AG09319 (cell line): ENCODE data around the gene KIF22.

ENCODE experiments used
- DNase-seq: peaks from one replicate; pipeline ENCODE4 v3.0.0-alpha.2; 2010; ENCODE audit warnings: low read depth; ENCODE audit errors: extremely low read depth
- TF ChIP-seq, protein P1 (sequence below): IDR thresholded peaks from 2 replicates; pipeline ENCODE4 v1.5.1; 2011; ENCODE audit warnings: low read depth, mild to moderate bottlenecking, inconsistent platforms, low read length, moderate library complexity

KIF22 gene

DNA sequence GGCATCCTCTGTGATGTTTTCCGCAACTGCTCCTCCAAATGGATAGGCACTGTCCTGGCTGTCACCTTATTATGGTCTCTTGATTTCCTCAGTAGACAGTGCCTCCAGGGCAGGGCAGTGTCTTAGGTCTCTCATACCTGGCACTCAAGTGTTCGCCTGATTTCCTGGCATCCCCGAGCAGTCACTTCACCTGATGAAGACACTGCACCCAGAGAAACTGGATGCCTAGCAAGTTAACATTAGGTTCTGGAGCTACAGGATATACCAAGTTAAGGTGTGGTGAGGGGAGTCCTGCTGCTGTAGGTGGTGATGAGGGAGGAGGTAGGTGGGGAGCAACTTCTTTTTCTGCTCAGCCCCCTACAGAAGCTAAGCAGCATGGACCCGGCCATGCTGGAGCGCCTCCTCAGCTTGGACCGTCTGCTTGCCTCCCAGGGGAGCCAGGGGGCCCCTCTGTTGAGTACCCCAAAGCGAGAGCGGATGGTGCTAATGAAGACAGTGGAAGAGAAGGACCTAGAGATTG is 11.9 kb downstream of the KIF22 start:
- TF ChIP-seq, protein P1, sequence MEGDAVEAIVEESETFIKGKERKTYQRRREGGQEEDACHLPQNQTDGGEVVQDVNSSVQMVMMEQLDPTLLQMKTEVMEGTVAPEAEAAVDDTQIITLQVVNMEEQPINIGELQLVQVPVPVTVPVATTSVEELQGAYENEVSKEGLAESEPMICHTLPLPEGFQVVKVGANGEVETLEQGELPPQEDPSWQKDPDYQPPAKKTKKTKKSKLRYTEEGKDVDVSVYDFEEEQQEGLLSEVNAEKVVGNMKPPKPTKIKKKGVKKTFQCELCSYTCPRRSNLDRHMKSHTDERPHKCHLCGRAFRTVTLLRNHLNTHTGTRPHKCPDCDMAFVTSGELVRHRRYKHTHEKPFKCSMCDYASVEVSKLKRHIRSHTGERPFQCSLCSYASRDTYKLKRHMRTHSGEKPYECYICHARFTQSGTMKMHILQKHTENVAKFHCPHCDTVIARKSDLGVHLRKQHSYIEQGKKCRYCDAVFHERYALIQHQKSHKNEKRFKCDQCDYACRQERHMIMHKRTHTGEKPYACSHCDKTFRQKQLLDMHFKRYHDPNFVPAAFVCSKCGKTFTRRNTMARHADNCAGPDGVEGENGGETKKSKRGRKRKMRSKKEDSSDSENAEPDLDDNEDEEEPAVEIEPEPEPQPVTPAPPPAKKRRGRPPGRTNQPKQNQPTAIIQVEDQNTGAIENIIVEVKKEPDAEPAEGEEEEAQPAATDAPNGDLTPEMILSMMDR: no peak
- no peak for DNase-seq

DNA sequence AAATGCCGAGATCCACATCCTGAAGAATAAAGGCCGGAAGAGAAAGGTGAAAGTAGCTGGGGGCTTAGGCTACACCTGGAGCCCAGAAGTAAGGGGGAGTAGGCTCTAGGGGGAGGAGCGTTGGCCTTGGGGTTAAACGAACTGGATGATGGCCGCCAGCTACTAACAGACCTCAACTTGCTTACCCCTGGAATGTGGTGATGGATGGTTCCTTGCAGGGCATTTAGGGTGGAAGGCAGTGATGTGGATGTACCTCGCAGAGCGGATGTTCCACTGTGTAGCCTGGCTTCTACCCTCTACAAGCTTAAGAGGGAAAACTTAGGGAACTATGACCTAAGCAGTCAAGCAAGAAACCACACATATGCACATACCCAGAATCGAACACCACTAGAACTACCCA is 13.5 kb downstream of the KIF22 start:
- DNase-seq: no peak
- TF ChIP-seq, protein P1: no peak

DNA sequence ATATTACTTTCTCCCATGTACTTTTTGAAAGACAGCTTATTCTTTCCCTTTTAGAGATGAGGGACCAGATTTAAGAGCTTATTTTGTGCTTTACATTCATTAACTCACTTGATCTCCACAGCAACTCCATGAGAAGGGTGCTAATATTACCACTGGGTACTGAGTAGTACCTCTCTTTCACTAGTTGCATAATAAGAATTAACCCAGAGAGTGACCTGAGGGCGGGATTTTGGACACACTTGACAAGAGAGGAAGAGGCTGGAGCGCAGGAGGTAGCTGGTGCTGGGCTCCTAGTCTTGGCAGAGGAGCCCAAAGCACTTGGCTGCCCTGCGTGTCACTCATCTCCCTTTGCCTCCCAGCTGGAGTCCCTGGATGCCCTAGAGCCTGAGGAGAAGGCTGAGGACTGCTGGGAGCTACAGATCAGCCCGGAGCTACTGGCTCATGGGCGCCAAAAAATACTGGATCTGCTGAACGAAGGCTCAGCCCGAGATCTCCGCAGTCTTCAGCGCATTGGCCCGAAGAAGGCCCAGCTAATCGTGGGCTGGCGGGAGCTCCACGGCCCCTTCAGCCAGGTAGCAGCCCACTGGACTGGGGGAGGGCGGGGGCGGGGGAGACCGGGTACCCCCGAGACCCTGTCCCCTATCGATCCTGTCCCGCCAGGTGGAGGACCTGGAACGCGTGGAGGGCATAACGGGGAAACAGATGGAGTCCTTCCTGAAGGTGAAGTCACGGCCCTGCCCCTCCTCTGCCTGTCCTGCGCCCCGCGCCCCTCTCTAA is 14.1 kb downstream of the KIF22 start:
- TF ChIP-seq, protein P1: no peak
- no peak for DNase-seq

DNA sequence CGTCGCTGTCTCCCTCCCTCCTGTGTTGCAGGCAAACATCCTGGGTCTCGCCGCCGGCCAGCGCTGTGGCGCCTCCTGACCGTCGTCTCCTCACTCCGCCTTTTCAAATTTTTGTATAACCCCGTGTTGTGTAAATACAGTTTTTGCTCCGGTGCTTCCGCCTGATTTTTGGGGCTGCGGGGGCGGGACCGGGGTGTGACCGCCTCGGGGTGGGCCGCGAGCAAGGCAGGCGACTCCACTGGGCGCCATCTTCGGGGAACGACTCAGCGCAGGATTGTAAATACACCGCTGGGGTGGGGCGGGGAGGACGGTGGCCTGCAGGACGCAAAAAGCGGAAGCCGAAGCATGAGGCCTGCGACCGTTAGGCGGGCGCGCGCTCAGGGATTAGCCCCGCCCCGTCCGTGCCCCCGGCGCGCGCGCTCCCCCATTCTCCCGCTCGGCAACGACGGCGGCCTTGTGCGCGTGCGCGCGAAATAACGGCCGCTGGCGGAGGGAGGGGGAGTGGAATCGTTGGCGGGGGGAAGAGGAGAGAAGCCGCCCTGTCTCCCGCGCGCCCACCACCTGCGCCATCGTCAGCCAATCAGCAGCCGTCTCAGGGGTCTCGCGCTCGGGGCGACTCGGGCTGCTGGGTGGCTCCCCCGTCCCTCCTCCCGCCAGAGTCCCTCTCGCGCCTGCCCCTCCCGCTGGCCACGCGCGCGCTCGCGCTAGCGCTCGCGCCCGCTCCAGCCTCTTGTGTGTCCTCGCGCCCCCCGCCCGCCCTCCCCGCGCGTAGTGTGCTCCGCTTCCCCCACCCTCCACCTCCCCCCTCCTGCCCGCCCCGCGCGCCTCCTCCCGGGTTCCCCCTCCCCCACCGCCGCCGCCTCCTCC is 14.9 kb downstream of the KIF22 start:
- peak; percentile 95 for DNase-seq
- TF ChIP-seq, protein P1: no peak; the same call in 1 of the 2 replicates

DNA sequence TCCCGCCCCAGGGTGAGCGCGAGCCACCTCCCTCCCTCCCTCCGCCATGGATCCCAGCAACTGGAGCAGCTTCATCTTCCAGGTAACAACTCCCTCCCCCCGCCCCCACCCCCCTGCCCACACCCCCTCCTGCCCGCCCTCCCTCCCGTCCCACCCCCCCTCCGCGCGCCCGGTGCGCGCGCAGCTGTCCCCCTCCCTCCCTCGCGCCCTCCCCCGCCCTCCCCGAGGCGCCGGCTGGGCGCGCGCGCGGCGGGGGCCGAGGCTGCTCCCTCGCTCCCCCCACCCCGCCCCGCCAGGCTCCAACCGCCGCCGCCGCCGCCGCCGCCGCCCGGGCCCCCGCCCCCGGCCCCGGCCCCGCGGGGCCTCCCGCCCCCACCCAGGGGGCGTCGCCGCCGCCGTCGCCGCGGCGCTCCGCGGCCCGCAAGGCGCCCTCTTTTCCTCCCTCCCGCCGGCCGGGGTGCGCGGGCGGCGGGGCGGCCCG is 15.6 kb downstream of the KIF22 start, which contains the start of gene MAZ:
Gene MAZ (plus strand): TSS at position 431 of the 481 bp plus-strand sequence. CDS start 173 bp downstream, outside the sequence.
- DNase-seq: no peak
- TF ChIP-seq, protein P1: no peak

DNA sequence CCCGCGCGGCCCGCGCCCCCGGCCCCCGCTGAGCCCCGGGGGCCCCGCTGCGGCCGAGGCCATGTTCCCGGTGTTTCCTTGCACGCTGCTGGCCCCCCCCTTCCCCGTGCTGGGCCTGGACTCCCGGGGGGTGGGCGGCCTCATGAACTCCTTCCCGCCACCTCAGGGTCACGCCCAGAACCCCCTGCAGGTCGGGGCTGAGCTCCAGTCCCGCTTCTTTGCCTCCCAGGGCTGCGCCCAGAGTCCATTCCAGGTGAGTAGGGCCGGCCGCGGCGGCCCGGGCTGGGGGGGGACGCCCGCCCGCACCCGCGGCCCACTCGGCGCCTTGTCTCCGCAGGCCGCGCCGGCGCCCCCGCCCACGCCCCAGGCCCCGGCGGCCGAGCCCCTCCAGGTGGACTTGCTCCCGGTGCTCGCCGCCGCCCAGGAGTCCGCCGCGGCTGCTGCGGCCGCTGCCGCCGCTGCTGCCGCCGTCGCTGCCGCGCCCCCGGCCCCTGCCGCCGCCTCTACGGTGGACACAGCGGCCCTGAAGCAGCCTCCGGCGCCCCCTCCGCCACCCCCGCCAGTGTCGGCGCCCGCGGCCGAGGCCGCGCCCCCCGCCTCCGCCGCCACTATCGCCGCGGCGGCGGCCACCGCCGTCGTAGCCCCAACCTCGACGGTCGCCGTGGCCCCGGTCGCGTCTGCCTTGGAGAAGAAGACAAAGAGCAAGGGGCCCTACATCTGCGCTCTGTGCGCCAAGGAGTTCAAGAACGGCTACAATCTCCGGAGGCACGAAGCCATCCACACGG is 16.3 kb downstream of the KIF22 start:
- no peak for DNase-seq
- TF ChIP-seq, protein P1: no peak
